HL-60 (cell line): ENCODE data around the gene CSNK1D.

Experiments used
- GABPA ChIP-seq: IDR thresholded peaks from 2 replicates; pipeline ENCODE4 v1.6.1; 2012; ENCODE audit warnings: low read depth
- POLR2AphosphoS5 ChIP-seq: IDR thresholded peaks from 2 replicates; pipeline ENCODE4 v1.6.1; 2012; ENCODE audit warnings: low read depth
- SPI1 ChIP-seq: IDR thresholded peaks from 2 replicates; pipeline ENCODE4 v1.6.1; 2012; ENCODE audit warnings: low read depth, mild to moderate bottlenecking, borderline replicate concordance
- TF ChIP-seq, protein P1 (sequence below): IDR thresholded peaks from one replicate; pipeline ENCODE4 v1.5.1; 2011; ENCODE audit warnings: low read length, control low read depth, inconsistent platforms; ENCODE audit not compliant: insufficient read depth
- TF ChIP-seq, protein P2 (sequence below): IDR thresholded peaks from 2 replicates; pipeline ENCODE4 v1.6.1; 2012; ENCODE audit warnings: low read depth; ENCODE audit not compliant: insufficient replicate concordance

DNA sequence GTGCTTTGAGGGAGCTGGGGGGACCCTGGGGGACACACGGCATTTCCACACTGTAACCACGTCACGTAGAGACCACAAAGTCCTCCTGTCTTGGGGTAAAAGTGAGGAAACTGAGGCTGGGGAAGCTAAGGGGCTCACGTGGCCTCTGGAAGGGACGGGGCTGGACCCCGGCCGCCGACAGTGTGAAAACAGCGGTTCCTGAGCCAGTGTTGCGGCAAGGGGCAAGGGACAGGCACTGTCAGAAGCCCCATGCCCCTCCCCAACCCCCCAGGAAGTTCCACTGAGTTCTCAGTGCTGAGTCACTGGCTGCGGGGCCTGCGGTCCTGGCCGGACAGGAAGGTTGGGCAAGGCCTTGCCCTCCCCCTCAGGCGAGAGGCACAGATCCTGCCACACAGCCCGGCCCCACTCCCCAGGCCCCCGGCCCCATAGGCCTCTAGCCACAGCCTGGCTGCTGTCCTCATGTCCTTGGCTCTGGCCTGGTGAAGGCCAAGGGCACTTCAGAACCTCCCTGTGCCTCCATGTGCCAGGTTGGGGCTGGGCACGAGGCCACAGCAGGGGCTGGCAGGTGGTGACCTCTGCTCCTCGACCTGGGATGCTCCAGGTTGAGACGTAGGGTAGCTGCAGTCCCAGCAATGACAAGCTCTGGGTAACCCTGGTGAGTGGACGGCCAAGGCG lies 55.8 kb downstream of the CSNK1D start:
- TF ChIP-seq, protein P1, sequence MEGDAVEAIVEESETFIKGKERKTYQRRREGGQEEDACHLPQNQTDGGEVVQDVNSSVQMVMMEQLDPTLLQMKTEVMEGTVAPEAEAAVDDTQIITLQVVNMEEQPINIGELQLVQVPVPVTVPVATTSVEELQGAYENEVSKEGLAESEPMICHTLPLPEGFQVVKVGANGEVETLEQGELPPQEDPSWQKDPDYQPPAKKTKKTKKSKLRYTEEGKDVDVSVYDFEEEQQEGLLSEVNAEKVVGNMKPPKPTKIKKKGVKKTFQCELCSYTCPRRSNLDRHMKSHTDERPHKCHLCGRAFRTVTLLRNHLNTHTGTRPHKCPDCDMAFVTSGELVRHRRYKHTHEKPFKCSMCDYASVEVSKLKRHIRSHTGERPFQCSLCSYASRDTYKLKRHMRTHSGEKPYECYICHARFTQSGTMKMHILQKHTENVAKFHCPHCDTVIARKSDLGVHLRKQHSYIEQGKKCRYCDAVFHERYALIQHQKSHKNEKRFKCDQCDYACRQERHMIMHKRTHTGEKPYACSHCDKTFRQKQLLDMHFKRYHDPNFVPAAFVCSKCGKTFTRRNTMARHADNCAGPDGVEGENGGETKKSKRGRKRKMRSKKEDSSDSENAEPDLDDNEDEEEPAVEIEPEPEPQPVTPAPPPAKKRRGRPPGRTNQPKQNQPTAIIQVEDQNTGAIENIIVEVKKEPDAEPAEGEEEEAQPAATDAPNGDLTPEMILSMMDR = no peak
- TF ChIP-seq POLR2AphosphoS5 (no peak; the same call in 1 of the 2 replicates), SPI1 (no peak), GABPA (no peak)
- TF ChIP-seq, protein P2, sequence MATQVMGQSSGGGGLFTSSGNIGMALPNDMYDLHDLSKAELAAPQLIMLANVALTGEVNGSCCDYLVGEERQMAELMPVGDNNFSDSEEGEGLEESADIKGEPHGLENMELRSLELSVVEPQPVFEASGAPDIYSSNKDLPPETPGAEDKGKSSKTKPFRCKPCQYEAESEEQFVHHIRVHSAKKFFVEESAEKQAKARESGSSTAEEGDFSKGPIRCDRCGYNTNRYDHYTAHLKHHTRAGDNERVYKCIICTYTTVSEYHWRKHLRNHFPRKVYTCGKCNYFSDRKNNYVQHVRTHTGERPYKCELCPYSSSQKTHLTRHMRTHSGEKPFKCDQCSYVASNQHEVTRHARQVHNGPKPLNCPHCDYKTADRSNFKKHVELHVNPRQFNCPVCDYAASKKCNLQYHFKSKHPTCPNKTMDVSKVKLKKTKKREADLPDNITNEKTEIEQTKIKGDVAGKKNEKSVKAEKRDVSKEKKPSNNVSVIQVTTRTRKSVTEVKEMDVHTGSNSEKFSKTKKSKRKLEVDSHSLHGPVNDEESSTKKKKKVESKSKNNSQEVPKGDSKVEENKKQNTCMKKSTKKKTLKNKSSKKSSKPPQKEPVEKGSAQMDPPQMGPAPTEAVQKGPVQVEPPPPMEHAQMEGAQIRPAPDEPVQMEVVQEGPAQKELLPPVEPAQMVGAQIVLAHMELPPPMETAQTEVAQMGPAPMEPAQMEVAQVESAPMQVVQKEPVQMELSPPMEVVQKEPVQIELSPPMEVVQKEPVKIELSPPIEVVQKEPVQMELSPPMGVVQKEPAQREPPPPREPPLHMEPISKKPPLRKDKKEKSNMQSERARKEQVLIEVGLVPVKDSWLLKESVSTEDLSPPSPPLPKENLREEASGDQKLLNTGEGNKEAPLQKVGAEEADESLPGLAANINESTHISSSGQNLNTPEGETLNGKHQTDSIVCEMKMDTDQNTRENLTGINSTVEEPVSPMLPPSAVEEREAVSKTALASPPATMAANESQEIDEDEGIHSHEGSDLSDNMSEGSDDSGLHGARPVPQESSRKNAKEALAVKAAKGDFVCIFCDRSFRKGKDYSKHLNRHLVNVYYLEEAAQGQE = no peak
